SU-DHL-6 (cell line): Measurements from ENCODE around the gene TAF11L13.
"Not testable (repeated sequence)": the region's sequence is repeated elsewhere in the genome, so short reads cannot be mapped to it uniquely, and the experiment has no call there.

ENCODE experiments used
- H2AFZ ChIP-seq: fragments of 200-600 bp; sonication (generic); 2 replicates; pipeline ENCODE4 v1.6.1; 2014; ENCODE audit warnings: low read depth, mild to moderate bottlenecking, moderate library complexity, mixed read lengths, antibody characterized with exemption, low read length; ENCODE audit not compliant: severe bottlenecking
- H3F3A ChIP-seq: fragments of 200-600 bp; shearing (Covaris generic); 2 replicates; pipeline ENCODE4 v1.6.0; 2016; ENCODE audit warnings: antibody characterized with exemption, mild to moderate bottlenecking; ENCODE audit not compliant: insufficient read depth
- H3K27ac ChIP-seq: fragments of 200-600 bp; sonication (generic); 2 replicates; pipeline ENCODE4 v1.5.1; 2016; ENCODE audit warnings: low read depth, mild to moderate bottlenecking, low read length, moderate library complexity, mixed read lengths
- H3K27me3 ChIP-seq: fragments of 200-600 bp; sonication (generic), shearing (Covaris generic); 2 replicates; pipeline ENCODE4 v1.6.0; 2014; ENCODE audit warnings: mild to moderate bottlenecking, low read length
- H3K36me3 ChIP-seq: fragments of 200-600 bp; sonication (generic); 2 replicates; pipeline ENCODE4 v1.6.1; 2014; ENCODE audit warnings: mild to moderate bottlenecking, low read length, mixed read lengths
- H3K4me2 ChIP-seq: fragments of 300-600, 200-600 bp; shearing (Covaris generic), sonication (generic); 2 replicates; pipeline ENCODE4 v1.6.0; 2014; ENCODE audit warnings: low read length, low read depth, mild to moderate bottlenecking; ENCODE audit not compliant: poor library complexity, severe bottlenecking
- H3K4me3 ChIP-seq: fragments of 200-600 bp; sonication (generic); 2 replicates; pipeline ENCODE4 v1.5.1; 2014; ENCODE audit warnings: antibody characterized with exemption, low read length, mild to moderate bottlenecking, mixed read lengths; ENCODE audit not compliant: insufficient read depth, poor library complexity, severe bottlenecking
- H3K79me2 ChIP-seq: fragments of 200-600 bp; sonication (generic); 2 replicates; pipeline ENCODE4 v1.6.1; 2014; ENCODE audit warnings: mild to moderate bottlenecking, low read length, moderate library complexity; ENCODE audit not compliant: insufficient read depth
- H3K9ac ChIP-seq: fragments of 200-600 bp; sonication (generic); 2 replicates; pipeline ENCODE4 v1.7.0; 2014; ENCODE audit warnings: mild to moderate bottlenecking, low read length
- H3K9me2 ChIP-seq: fragments of 200-600 bp; sonication (generic); replicated peaks from 2 replicates; pipeline ENCODE4 v1.6.1; 2014; ENCODE audit warnings: low read length; ENCODE audit not compliant: insufficient read depth
- H3K9me3 ChIP-seq: fragments of 200-600 bp; sonication (generic); 2 replicates; pipeline ENCODE4 v1.6.1; 2014; ENCODE audit warnings: low read length, mixed read lengths; ENCODE audit not compliant: insufficient read depth
- H4K20me1 ChIP-seq: fragments of 200-600 bp; sonication (generic); 2 replicates; pipeline ENCODE4 v1.6.1; 2014; ENCODE audit warnings: low read depth, mild to moderate bottlenecking, antibody characterized with exemption, low read length, moderate library complexity, mixed read lengths
- CTCF ChIP-seq: fragments of 200-600 bp; sonication (generic); IDR thresholded peaks from one replicate; pipeline ENCODE4 v1.5.1; 2017; ENCODE audit warnings: antibody characterized with exemption, mild to moderate bottlenecking, low read length, moderate library complexity; ENCODE audit not compliant: insufficient read depth, poor library complexity, severe bottlenecking
- EZH2phosphoT487 ChIP-seq: fragments of 200-600 bp; sonication (generic), shearing (Covaris generic); conservative IDR thresholded peaks from 2 replicates; pipeline ENCODE4 v1.6.1; 2018; ENCODE audit warnings: mild to moderate bottlenecking, antibody characterized with exemption, low read length, moderate library complexity, mixed read lengths

Gene TAF11L13

DNA sequence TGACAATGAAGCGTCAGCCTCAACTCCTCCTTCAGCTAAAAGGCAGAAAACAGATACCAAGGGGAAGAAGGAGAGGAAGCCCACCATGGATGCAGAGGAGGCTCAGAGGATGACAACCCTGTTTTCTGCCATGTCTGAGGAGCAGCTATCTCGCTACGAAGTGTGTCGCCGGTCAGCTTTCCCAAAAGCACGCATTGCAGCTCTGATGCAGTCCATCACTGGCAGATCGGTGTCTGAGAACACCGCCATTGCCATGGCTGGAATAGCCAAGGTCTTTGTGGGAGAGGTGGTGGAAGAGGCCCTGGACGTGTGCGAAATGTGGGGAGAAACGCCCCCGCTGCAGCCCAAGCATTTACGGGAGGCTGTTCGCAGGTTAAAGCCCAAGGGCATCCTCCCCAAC lies 26.9 kb upstream of the TAF11L13 start:
- Histone ChIP-seq H3K36me3 (no peaks in the 10 kb centered on the region), H3F3A (no peaks in the 10 kb centered on the region), H3K27ac (no peak overlapping the region), H3K4me2 (no peak overlapping the region), H3K79me2 (no peaks in the 10 kb centered on the region), H3K9me2 (no peaks in the 10 kb centered on the region), H3K9me3 (no peaks in the 10 kb centered on the region), H3K9ac (no peak overlapping the region), H3K4me3 (no peak overlapping the region), H4K20me1 (no peaks in the 10 kb centered on the region), H2AFZ (no peak overlapping the region), H3K27me3 (no peaks in the 10 kb centered on the region)
- TF ChIP-seq EZH2phosphoT487 (no peak), CTCF (no peak)

DNA sequence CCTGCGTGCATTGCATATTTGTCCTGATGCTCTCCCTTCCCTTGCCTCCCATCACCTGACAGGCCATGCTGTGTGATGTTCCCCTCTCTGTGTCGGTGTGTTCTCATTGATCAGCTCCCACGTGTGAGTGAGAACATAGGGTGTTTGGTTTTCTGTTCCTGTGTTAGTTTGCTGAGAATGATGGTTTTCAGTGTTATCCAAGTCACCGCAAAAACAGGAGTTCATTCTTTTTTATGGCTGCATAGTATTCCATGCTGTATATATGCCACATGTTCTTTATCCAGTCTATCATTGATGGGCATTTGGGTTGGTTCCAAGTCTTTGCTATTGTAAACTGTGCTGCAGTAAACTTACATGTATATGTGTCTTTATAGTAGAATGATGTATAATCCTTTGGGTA lies 24.4 kb upstream of the TAF11L13 start:
- not testable (repeated sequence) for H3K4me2 ChIP-seq, H3K9ac ChIP-seq, H3K27me3 ChIP-seq, H3K27ac ChIP-seq, H2AFZ ChIP-seq, H3K36me3 ChIP-seq, H3K9me2 ChIP-seq, H3K9me3 ChIP-seq, H3K79me2 ChIP-seq, H4K20me1 ChIP-seq, H3K4me3 ChIP-seq, H3F3A ChIP-seq

DNA sequence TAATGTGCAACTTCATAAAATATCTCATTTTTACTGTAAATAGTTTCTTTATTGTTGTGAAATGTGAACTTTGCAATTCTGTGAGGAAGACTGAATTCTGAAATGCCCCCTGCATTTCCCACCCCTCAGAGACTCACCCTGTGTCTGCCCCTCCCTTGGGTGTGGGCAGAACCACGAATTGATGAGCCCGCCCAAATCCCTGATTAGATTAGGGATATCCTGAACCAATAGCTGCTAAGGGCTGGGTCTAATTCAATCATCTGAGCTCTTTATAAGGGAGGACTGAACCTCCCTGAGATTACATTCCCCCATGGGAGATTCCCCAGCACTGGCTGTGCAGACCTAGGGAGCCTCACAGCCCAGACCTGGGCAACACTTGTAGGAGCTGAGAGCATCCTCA lies 21.8 kb upstream of the TAF11L13 start, which contains the start of gene TAF11L12:
Gene TAF11L12, plus strand, starts transcription at position 301 of the 400 bp plus-strand sequence.
- H2AFZ ChIP-seq, H3K27me3 ChIP-seq, H3K9me2 ChIP-seq, H3K36me3 ChIP-seq, H3K4me3 ChIP-seq, H4K20me1 ChIP-seq, H3F3A ChIP-seq, H3K9ac ChIP-seq, H3K27ac ChIP-seq, H3K9me3 ChIP-seq, H3K79me2 ChIP-seq, H3K4me2 ChIP-seq: not testable (repeated sequence)

GRCh38 chr5:17614872-17615605 lies 16.8 kb upstream of the TAF11L13 start:
- H3K9me3 ChIP-seq: no peaks in the 10 kb centered on the region
- TF ChIP-seq CTCF: no peak
- no peak for TF ChIP-seq EZH2phosphoT487
- no peak overlapping the region for H3K4me3 ChIP-seq
- H3K27me3 ChIP-seq: no peaks in the 10 kb centered on the region
- no peak overlapping the region for H3K4me2 ChIP-seq
- H3K9me2 ChIP-seq: no peaks in the 10 kb centered on the region
- H3K27ac ChIP-seq: no peak overlapping the region
- H3F3A ChIP-seq: no peaks in the 10 kb centered on the region
- H4K20me1 ChIP-seq: no peaks in the 10 kb centered on the region
- no peaks in the 10 kb centered on the region for H3K79me2 ChIP-seq
- no peak overlapping the region for H3K9ac ChIP-seq
- no peak overlapping the region for H2AFZ ChIP-seq
- no peaks in the 10 kb centered on the region for H3K36me3 ChIP-seq
